Lower leg skin (tissue), 3 donors: ENCODE measurements around the gene LPIN3.

Source experiments
- CTCF ChIP-seq, 3 donors: fragments of 450-650 bp; IDR thresholded peaks; one replicate each; pipeline ENCODE4 v1.5.1; 2016; ENCODE audit warnings: antibody characterized with exemption in 3 of 3, mild to moderate bottlenecking in 3 of 3, moderate library complexity in 2 of 3
- POLR2A ChIP-seq, 2 donors: fragments of 450-650 bp; IDR thresholded peaks; one replicate each; pipeline ENCODE4 v1.6.1; 2016 to 2017; ENCODE audit warnings: antibody characterized with exemption in 2 of 2, mild to moderate bottlenecking in 1 of 2, moderate library complexity in 1 of 2

- TF ChIP-seq CTCF (IDR thresholded peaks at IDR 0.05) (no peak), POLR2A (IDR thresholded peaks at IDR 0.05) (no peak)
Measured at GRCh38 chr20:41300383-41300782, 40.2 kb upstream of the LPIN3 start.
